GM12801 (cell line): ENCODE measurements around the gene GPRIN3.

Experiments
- CTCF ChIP-seq: IDR thresholded peaks from one replicate; pipeline ENCODE4 v1.5.1; 2011; ENCODE audit warnings: control low read depth; ENCODE audit not compliant: insufficient read length; ENCODE audit errors: extremely low read depth

GPRIN3 gene

GRCh38 chr4:89249716-89250361 lies 57.8 kb downstream of the GPRIN3 start:
- TF ChIP-seq CTCF, result no peak

- TF ChIP-seq CTCF, result no peak
Observed at GRCh38 chr4:89249313-89249712, 58.3 kb downstream of the GPRIN3 start.

GRCh38 chr4:89248879-89249281 lies 58.7 kb downstream of the GPRIN3 start:
- no peak for TF ChIP-seq CTCF

- TF ChIP-seq CTCF, result no peak
Observed at GRCh38 chr4:89247951-89248350, 59.6 kb downstream of the GPRIN3 start.

GRCh38 chr4:89245459-89245858 lies 62.1 kb downstream of the GPRIN3 start:
- TF ChIP-seq CTCF, result no peak

- TF ChIP-seq CTCF, result no peak
Observed at GRCh38 chr4:89243733-89244252, 63.8 kb downstream of the GPRIN3 start.

- TF ChIP-seq CTCF, result no peak
Observed at GRCh38 chr4:89242864-89243732, 64.5 kb downstream of the GPRIN3 start.
